HCT116 (cell line): Measurements from ENCODE around the gene NUDT14. TPM values are rescaled to one million over a fixed set of nuclear protein-coding genes. Genes with fewer than 3 reads are reported as not detected.

Experiments
- ATAC-seq: fragments of 200-7000 bp; cut with Tn5 transposase; 2 replicates; pipeline ENCODE4 v1.9.1; 2020; ENCODE audit warnings: mild to moderate bottlenecking, moderate library complexity
- BruUV-seq: library from RNA; stranded (reverse); fragments of 400-500 nt; replicated peaks from 2 replicates; lab custom pipeline; 2021; lab: Mats Ljungman, UMichigan
- CTCF ChIA-PET: fragments of 300-600 bp; sonication (Branson Sonifier 250); formaldehyde crosslinking; loops from one replicate; lab custom pipeline; 2021; ENCODE audit warnings: antibody characterized with exemption; lab: Charles Lee
- POLR2A ChIA-PET: fragments of 300-600, 350-600 bp; sonication (Branson Sonifier 250); formaldehyde crosslinking; loops from one replicate; lab custom pipeline; 2021; ENCODE audit warnings: antibody characterized with exemption; lab: Charles Lee
- RAD21 ChIA-PET, 2 experiments: fragments of 300-600 bp; sonication (Branson Sonifier 250); formaldehyde crosslinking; loops; one replicate each; lab custom pipeline; 2023; ENCODE audit warnings: low total read pairs in 2 of 2; ENCODE audit not compliant: uncharacterized antibody in 2 of 2, unreplicated experiment in 2 of 2, low non-redundant PET in 1 of 2; lab: Charles Lee
- DNase-seq: peaks from one replicate; pipeline ENCODE4 v3.0.0-alpha.2; 2010; ENCODE audit warnings: low read depth, low spot score
- H2AFZ ChIP-seq: fragments of 200-600 bp; shearing (Covaris generic), sonication (generic); 2 replicates; pipeline ENCODE4 v1.6.1; 2017; ENCODE audit warnings: low read depth, mixed run types, mixed read lengths, antibody characterized with exemption, low read length; ENCODE audit not compliant: poor library complexity, severe bottlenecking
- H3K27ac ChIP-seq: 2 replicates; pipeline ENCODE4 v1.5.1; 2012; ENCODE audit warnings: low read depth, low read length
- H3K27me3 ChIP-seq: fragments of 200-600 bp; sonication (generic); 2 replicates; pipeline ENCODE4 v1.6.1; 2016; ENCODE audit warnings: mixed run types, low read length, mixed read lengths; ENCODE audit not compliant: insufficient read depth
- H3K36me3 ChIP-seq, 2 experiments: fragments of 200-500 bp in 1 of 2; fragments of 200-600 bp in 1 of 2; sonication (Bioruptor generic) in 1 of 2; sonication (generic) in 1 of 2; 2 replicates each; pipeline versions ENCODE4 v1.5.1 to v1.6.1; 2014 to 2016; ENCODE audit warnings: low read length in 2 of 2, inconsistent platforms in 1 of 2, mixed read lengths in 1 of 2, mixed run types in 1 of 2; ENCODE audit not compliant: insufficient read depth in 2 of 2, control insufficient read depth in 1 of 2
- H3K4me1 ChIP-seq, 2 experiments: fragments of 200-600 bp in 1 of 2; sonication (generic) in 1 of 2; 2 replicates each; pipeline versions ENCODE4 v1.5.1 to v1.6.1; 2012 to 2017; ENCODE audit warnings: low read length in 2 of 2, inconsistent platforms in 1 of 2, mild to moderate bottlenecking in 1 of 2, mixed read lengths in 1 of 2, mixed run types in 1 of 2, moderate library complexity in 1 of 2; ENCODE audit not compliant: insufficient read depth in 2 of 2, control insufficient read depth in 1 of 2
- H3K4me2 ChIP-seq: fragments of 200-600 bp; sonication (generic); 2 replicates; pipeline ENCODE4 v1.6.1; 2017; ENCODE audit warnings: mixed run types, low read length, mixed read lengths
- H3K4me3 ChIP-seq, 2 experiments: fragments of 200-600 bp in 1 of 2; sonication (generic) in 1 of 2; replicated peaks in 1 of 2; 2 replicates each; pipeline ENCODE4 v1.5.1; 2011 to 2016; ENCODE audit warnings: low read length in 2 of 2, control low read depth in 1 of 2, low read depth in 1 of 2, mild to moderate bottlenecking in 1 of 2, mixed read lengths in 1 of 2, mixed run types in 1 of 2
- H3K79me2 ChIP-seq: fragments of 200-600 bp; sonication (generic); 2 replicates; pipeline ENCODE4 v1.6.1; 2017; ENCODE audit warnings: mild to moderate bottlenecking, mixed run types, low read length, moderate library complexity, mixed read lengths; ENCODE audit not compliant: insufficient read depth
- H3K9ac ChIP-seq: fragments of 200-600 bp; sonication (generic); 2 replicates; pipeline ENCODE4 v1.6.1; 2016; ENCODE audit warnings: low read length, mixed read lengths
- H3K9me2 ChIP-seq: fragments of 200-600 bp; sonication (generic), shearing (Covaris generic); 2 replicates; pipeline ENCODE4 v1.6.1; 2017; ENCODE audit warnings: mixed run types, mild to moderate bottlenecking, moderate library complexity; ENCODE audit not compliant: insufficient read depth
- H3K9me3 ChIP-seq, 2 experiments: fragments of 200-500 bp in 1 of 2; fragments of 200-600 bp in 1 of 2; sonication (Bioruptor generic) in 1 of 2; sonication (generic) in 1 of 2; 2 replicates each; pipeline ENCODE4 v1.6.1; 2014 to 2017; ENCODE audit warnings: low read length in 2 of 2, mixed read lengths in 2 of 2, inconsistent platforms in 1 of 2, low read depth in 1 of 2, mild to moderate bottlenecking in 1 of 2, mixed run types in 1 of 2, moderate library complexity in 1 of 2; ENCODE audit not compliant: control insufficient read depth in 1 of 2, insufficient read depth in 1 of 2
- H4K20me1 ChIP-seq: fragments of 200-600 bp; sonication (generic), shearing (Covaris generic); 2 replicates; pipeline ENCODE4 v1.6.1; 2017; ENCODE audit warnings: mixed run types, mild to moderate bottlenecking, moderate library complexity; ENCODE audit not compliant: insufficient read depth
- CBX3 ChIP-seq: IDR thresholded peaks from 2 replicates; pipeline ENCODE4 v1.6.1; 2012; ENCODE audit warnings: low read depth
- EGR1 ChIP-seq: IDR thresholded peaks from 2 replicates; pipeline ENCODE4 v1.6.1; 2012; ENCODE audit warnings: low read depth
- EZH2 ChIP-seq: fragments of 200-600 bp; sonication (generic); IDR thresholded peaks from 2 replicates; pipeline ENCODE4 v1.6.1; 2017; ENCODE audit warnings: antibody characterized with exemption, mixed run types
- EZH2phosphoT487 ChIP-seq: fragments of 200-600 bp; IDR thresholded peaks from 2 replicates; pipeline ENCODE4 v1.6.1; 2018; ENCODE audit warnings: antibody characterized with exemption, borderline replicate concordance
- FOSL1 ChIP-seq: IDR thresholded peaks from 2 replicates; pipeline ENCODE4 v1.6.1; 2012; ENCODE audit warnings: low read depth
- JUND ChIP-seq: IDR thresholded peaks from 2 replicates; pipeline ENCODE4 v1.6.1; 2012
- POLR2AphosphoS5 ChIP-seq: IDR thresholded peaks from 2 replicates; pipeline ENCODE4 v1.6.1; 2011; ENCODE audit warnings: mild to moderate bottlenecking, low read depth, low read length, moderate library complexity
- SIN3A ChIP-seq: IDR thresholded peaks from 2 replicates; pipeline ENCODE4 v1.6.1; 2012; ENCODE audit warnings: low read depth
- SP1 ChIP-seq: IDR thresholded peaks from 2 replicates; pipeline ENCODE4 v1.6.1; 2012; ENCODE audit warnings: low read depth
- SRF ChIP-seq: IDR thresholded peaks from 2 replicates; pipeline ENCODE4 v1.6.1; 2012; ENCODE audit warnings: low read depth
- YY1 ChIP-seq: IDR thresholded peaks from 2 replicates; pipeline ENCODE4 v1.6.1; 2011; ENCODE audit warnings: low read length, low read depth, moderate library complexity, mild to moderate bottlenecking; ENCODE audit not compliant: insufficient replicate concordance; ENCODE audit errors: extremely low read depth
- ZFX ChIP-seq: fragments of 450-650 bp; IDR thresholded peaks from 2 replicates; pipeline ENCODE4 v1.6.1; 2017
- ZNF274 ChIP-seq: fragments of 200-500 bp; sonication (Bioruptor generic); IDR thresholded peaks from 2 replicates; pipeline ENCODE4 v1.6.1; 2014; ENCODE audit warnings: mild to moderate bottlenecking, low read depth, low read length, inconsistent platforms
- intact Hi-C: fragments of 100-400 bp; cut with micrococcal nuclease; formaldehyde crosslinking; loops from 2 replicates; pipeline ENCODE4 v1.10.0; 2022
- total RNA-seq: library from RNA; stranded (reverse); gene quantifications from one replicate; pipeline ENCODE4 v1.2.1, GENCODE V29; 2021; ENCODE audit not compliant: unreplicated experiment
- TF ChIP-seq, protein P1 (sequence below): IDR thresholded peaks from 2 replicates; pipeline ENCODE4 v1.6.1; 2011; ENCODE audit warnings: mild to moderate bottlenecking, low read length, moderate library complexity; ENCODE audit not compliant: insufficient replicate concordance; ENCODE audit errors: extremely low read depth

NUDT14 gene
- total RNA-seq, 1 experiment from 2014 or later, result 56.1 TPM

DNA sequence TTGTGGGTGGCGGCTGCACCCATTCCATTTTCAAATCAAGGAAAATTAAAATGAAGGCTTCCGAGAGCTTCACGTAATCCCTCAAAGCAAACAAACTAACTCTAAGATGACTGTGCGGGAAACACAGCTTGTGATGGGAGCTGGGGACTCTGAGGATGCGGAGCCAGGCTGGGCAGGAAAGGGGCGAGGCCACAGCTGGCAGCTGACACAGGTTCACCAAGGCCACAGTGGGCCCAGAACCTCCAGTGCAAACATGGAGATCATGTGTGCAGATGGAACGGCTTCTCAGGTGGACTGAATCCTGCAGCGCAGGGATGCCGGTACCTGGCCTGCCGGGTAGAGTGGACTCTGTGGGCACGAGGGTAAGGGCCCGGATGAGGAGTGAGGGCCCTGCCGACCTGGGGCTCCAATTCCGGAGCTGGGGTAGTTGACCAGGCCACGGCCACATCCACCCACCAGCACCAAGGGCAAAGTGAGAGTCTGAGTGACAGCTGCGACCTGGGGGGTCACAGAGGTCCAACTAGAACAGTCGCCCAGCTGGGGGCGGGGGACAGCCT is 48.1 kb upstream of the NUDT14 start (continued):
- no peak for TF ChIP-seq YY1
- TF ChIP-seq CBX3, result no peak
- no peak for TF ChIP-seq POLR2AphosphoS5
- TF ChIP-seq SRF, result no peak
- no peak for TF ChIP-seq SP1
- TF ChIP-seq EZH2, result no peak
- TF ChIP-seq SIN3A, result no peak
- no peak for TF ChIP-seq EZH2phosphoT487
- no peak for TF ChIP-seq ZNF274
- TF ChIP-seq, protein P1, sequence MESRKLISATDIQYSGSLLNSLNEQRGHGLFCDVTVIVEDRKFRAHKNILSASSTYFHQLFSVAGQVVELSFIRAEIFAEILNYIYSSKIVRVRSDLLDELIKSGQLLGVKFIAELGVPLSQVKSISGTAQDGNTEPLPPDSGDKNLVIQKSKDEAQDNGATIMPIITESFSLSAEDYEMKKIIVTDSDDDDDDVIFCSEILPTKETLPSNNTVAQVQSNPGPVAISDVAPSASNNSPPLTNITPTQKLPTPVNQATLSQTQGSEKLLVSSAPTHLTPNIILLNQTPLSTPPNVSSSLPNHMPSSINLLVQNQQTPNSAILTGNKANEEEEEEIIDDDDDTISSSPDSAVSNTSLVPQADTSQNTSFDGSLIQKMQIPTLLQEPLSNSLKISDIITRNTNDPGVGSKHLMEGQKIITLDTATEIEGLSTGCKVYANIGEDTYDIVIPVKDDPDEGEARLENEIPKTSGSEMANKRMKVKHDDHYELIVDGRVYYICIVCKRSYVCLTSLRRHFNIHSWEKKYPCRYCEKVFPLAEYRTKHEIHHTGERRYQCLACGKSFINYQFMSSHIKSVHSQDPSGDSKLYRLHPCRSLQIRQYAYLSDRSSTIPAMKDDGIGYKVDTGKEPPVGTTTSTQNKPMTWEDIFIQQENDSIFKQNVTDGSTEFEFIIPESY, result no peak
- TF ChIP-seq FOSL1, result no peak
- no peak for TF ChIP-seq EGR1

DNA sequence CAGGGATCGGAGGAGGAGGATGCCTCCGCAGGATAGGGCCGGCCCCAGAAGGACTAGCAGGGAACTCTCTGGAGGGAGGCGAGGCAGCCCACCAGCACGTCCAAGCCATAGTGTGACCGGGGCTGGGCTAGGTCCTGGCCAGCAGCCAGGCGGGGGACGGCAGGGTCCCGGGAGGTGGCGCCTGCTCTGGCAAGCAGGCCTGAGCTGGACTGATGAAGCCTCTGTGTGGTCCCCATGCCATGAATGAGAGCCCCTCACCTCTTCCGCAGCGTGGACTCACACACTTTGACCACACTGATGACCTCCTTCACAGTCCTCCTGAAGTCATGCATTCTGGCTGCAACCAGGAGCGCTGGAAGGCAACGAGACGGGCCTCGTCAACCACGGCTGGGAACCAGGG is 47.5 kb upstream of the NUDT14 start:
- CTCF ChIA-PET, result no interaction called here
- no peaks in the 10 kb centered on the region for H3K9me3 ChIP-seq
- ATAC-seq (no peak), DNase-seq (no peak)
- no peaks in the 10 kb centered on the region for H3K9me2 ChIP-seq
- intact Hi-C loops, result no loop called here
- no peaks in the 10 kb centered on the region for H4K20me1 ChIP-seq
- no peak overlapping the region for H2AFZ ChIP-seq
- no TSS peak for BruUV-seq
- H3K27me3 ChIP-seq, result no peaks in the 10 kb centered on the region
- H3K4me3 ChIP-seq, result no peak overlapping the region
- H3K36me3 ChIP-seq, result peaks cover 1 to 2% of the 10 kb centered on the region in 2 experiments; a peak in 1 of 4 replicates
- RAD21 ChIA-PET, result no interaction called here
- H3K79me2 ChIP-seq, result peaks cover 4% of the 10 kb centered on the region
- TF ChIP-seq SP1, result no peak
- TF ChIP-seq ZFX, result no peak
- TF ChIP-seq JUND, result no peak
- no peak overlapping the region for H3K9ac ChIP-seq
- POLR2A ChIA-PET, result no interaction called here
- H3K4me1 ChIP-seq, result no peaks in the 10 kb centered on the region
- no peak overlapping the region for H3K4me2 ChIP-seq
- no peak overlapping the region for H3K27ac ChIP-seq
